Neural cell (in vitro differentiated cells): Measurements from ENCODE around the gene PROCA1. TPM values are rescaled to one million over a fixed set of nuclear protein-coding genes. Genes with fewer than 3 reads are reported as not detected.

Experiments
- H2AFZ ChIP-seq: fragments of 200-600, 300-800 bp; sonication (generic), shearing (Covaris generic); 2 replicates; pipeline ENCODE4 v1.6.0; 2014; ENCODE audit warnings: low read depth, mild to moderate bottlenecking, antibody characterized with exemption, low read length, moderate library complexity
- H3F3A ChIP-seq: fragments of 200-600 bp; shearing (Covaris generic); 2 replicates; pipeline ENCODE4 v1.6.1; 2016; ENCODE audit warnings: mild to moderate bottlenecking, moderate library complexity, mixed read lengths, antibody characterized with exemption, low read length; ENCODE audit not compliant: insufficient read depth, poor library complexity, severe bottlenecking
- H3K27ac ChIP-seq: fragments of 200-600, 300-800 bp; sonication (generic), shearing (Covaris generic); 2 replicates; pipeline ENCODE4 v1.5.1; 2014; ENCODE audit warnings: mild to moderate bottlenecking, low read length, moderate library complexity
- H3K27me3 ChIP-seq: fragments of 300-800, 200-600 bp; sonication (generic), shearing (Covaris generic); 2 replicates; pipeline ENCODE4 v1.6.0; 2014; ENCODE audit warnings: mild to moderate bottlenecking, low read depth, low read length, moderate library complexity; ENCODE audit not compliant: insufficient read depth
- H3K36me3 ChIP-seq: fragments of 300-800, 200-600 bp; sonication (generic), shearing (Covaris generic); 2 replicates; pipeline ENCODE4 v1.5.1; 2014; ENCODE audit warnings: mild to moderate bottlenecking, antibody characterized with exemption, low read length, moderate library complexity; ENCODE audit not compliant: insufficient read depth
- H3K4me2 ChIP-seq: fragments of 300-800, 200-600 bp; sonication (generic), shearing (Covaris generic); 2 replicates; pipeline ENCODE4 v1.6.0; 2014; ENCODE audit warnings: mild to moderate bottlenecking, low read length
- H3K4me3 ChIP-seq: fragments of 300-800, 200-600 bp; sonication (generic), shearing (Covaris generic); 2 replicates; pipeline ENCODE4 v1.5.1; 2014; ENCODE audit warnings: mild to moderate bottlenecking, low read length, moderate library complexity
- H3K79me2 ChIP-seq: fragments of 200-600 bp; shearing (Covaris generic); replicated peaks from 2 replicates; pipeline ENCODE4 v1.6.0; 2014; ENCODE audit warnings: mild to moderate bottlenecking, low read length, moderate library complexity; ENCODE audit not compliant: insufficient read depth
- H3K9ac ChIP-seq: fragments of 300-800, 200-600 bp; sonication (generic), shearing (Covaris generic); 2 replicates; pipeline ENCODE4 v1.6.1; 2016; ENCODE audit warnings: mild to moderate bottlenecking, low read length, mixed read lengths
- H3K9me2 ChIP-seq: fragments of 200-600 bp; shearing (Covaris generic); 2 replicates; pipeline ENCODE4 v1.6.1; 2016; ENCODE audit warnings: mild to moderate bottlenecking, low read length, mixed read lengths; ENCODE audit not compliant: insufficient read depth
- H3K9me3 ChIP-seq: fragments of 200-600, 300-800 bp; sonication (generic), shearing (Covaris generic); 2 replicates; pipeline ENCODE4 v1.6.1; 2016; ENCODE audit warnings: mild to moderate bottlenecking, mixed run types, low read length, moderate library complexity, mixed read lengths
- H4K20me1 ChIP-seq: fragments of 200-600 bp; shearing (Covaris generic); 2 replicates; pipeline ENCODE4 v1.6.1; 2016; ENCODE audit warnings: mild to moderate bottlenecking, mixed run types; ENCODE audit not compliant: insufficient read depth
- CTCF ChIP-seq: fragments of 450-650 bp; IDR thresholded peaks from 2 replicates; pipeline ENCODE4 v1.5.1; 2014; ENCODE audit warnings: antibody characterized with exemption, mild to moderate bottlenecking, moderate library complexity; ENCODE audit not compliant: poor library complexity, severe bottlenecking
- EP300 ChIP-seq: fragments of 450-650 bp; conservative IDR thresholded peaks from 2 replicates; pipeline ENCODE4 v1.6.1; 2014; ENCODE audit warnings: antibody characterized with exemption, mild to moderate bottlenecking, moderate library complexity; ENCODE audit not compliant: poor library complexity, severe bottlenecking
- EZH2 ChIP-seq: fragments of 200-600, 300-800 bp; shearing (Covaris generic), sonication (generic); IDR thresholded peaks from 2 replicates; pipeline ENCODE4 v1.6.1; 2014; ENCODE audit warnings: antibody characterized with exemption, low read length, borderline replicate concordance, mild to moderate bottlenecking; ENCODE audit not compliant: insufficient read depth, poor library complexity, severe bottlenecking
- MXI1 ChIP-seq: fragments of 450-650 bp; conservative IDR thresholded peaks from 2 replicates; pipeline ENCODE4 v1.6.1; 2014; ENCODE audit warnings: antibody characterized with exemption, mild to moderate bottlenecking; ENCODE audit not compliant: poor library complexity, severe bottlenecking
- POLR2AphosphoS5 ChIP-seq: IDR thresholded peaks from 2 replicates; pipeline ENCODE4 v1.6.1; 2012
- RAD21 ChIP-seq: fragments of 450-650 bp; conservative IDR thresholded peaks from 2 replicates; pipeline ENCODE4 v1.6.1; 2014; ENCODE audit warnings: antibody characterized with exemption, mild to moderate bottlenecking, moderate library complexity
- REST ChIP-seq: IDR thresholded peaks from 2 replicates; pipeline ENCODE4 v1.6.1; 2012; ENCODE audit warnings: borderline replicate concordance
- SMC3 ChIP-seq: fragments of 450-650 bp; conservative IDR thresholded peaks from 2 replicates; pipeline ENCODE4 v1.6.1; 2014; ENCODE audit warnings: antibody characterized with exemption, mild to moderate bottlenecking, moderate library complexity; ENCODE audit not compliant: poor library complexity
- TAF1 ChIP-seq: IDR thresholded peaks from 2 replicates; pipeline ENCODE4 v1.6.1; 2012; ENCODE audit warnings: low read depth
- polyA plus RNA-seq: library from polyadenylated mRNA; depleted of rRNA; stranded (reverse); fragments of >200 nt; gene quantifications from 2 replicates; pipeline ENCODE4 v1.2.3, GENCODE V29; 2014

The PROCA1 gene
- polyA plus RNA-seq, 1 donor from 2014 or later = 20.7 TPM

- Histone ChIP-seq H3K9me3 (no peaks in the 10 kb centered on the region), H3K4me2 (no peak overlapping the region), H3K9me2 (no peaks in the 10 kb centered on the region), H2AFZ (no peak overlapping the region), H3F3A (no peaks in the 10 kb centered on the region), H3K9ac (no peak overlapping the region), H3K4me3 (no peak overlapping the region), H3K27ac (no peak overlapping the region), H3K27me3 (no peaks in the 10 kb centered on the region), H4K20me1 (no peaks in the 10 kb centered on the region), H3K79me2 (no peaks in the 10 kb centered on the region), H3K36me3 (no peaks in the 10 kb centered on the region)
- TF ChIP-seq MXI1 = no peak
- no peak for TF ChIP-seq REST
- TF ChIP-seq TAF1 = no peak
- no peak for TF ChIP-seq EP300
- no peak for TF ChIP-seq CTCF
- no peak for TF ChIP-seq POLR2AphosphoS5
- no peak for TF ChIP-seq SMC3
- no peak for TF ChIP-seq EZH2
- TF ChIP-seq RAD21 = no peak
These were observed 23.1 kb upstream of the PROCA1 start for GRCh38 chr17:28734712-28735241.

GRCh38 chr17:28733346-28733745 is 21.7 kb upstream of the PROCA1 start:
- Histone ChIP-seq H3K9me3 (no peaks in the 10 kb centered on the region), H3K4me2 (no peak overlapping the region), H3K27me3 (no peaks in the 10 kb centered on the region), H3K36me3 (no peaks in the 10 kb centered on the region), H3K9me2 (no peaks in the 10 kb centered on the region), H3K9ac (no peak overlapping the region), H3K79me2 (no peaks in the 10 kb centered on the region), H3K4me3 (no peak overlapping the region), H4K20me1 (no peaks in the 10 kb centered on the region), H3F3A (no peaks in the 10 kb centered on the region), H3K27ac (no peak overlapping the region), H2AFZ (no peak overlapping the region)
- TF ChIP-seq MXI1 (no peak), POLR2AphosphoS5 (no peak), EZH2 (no peak), REST (no peak), CTCF (no peak), EP300 (no peak)
